WTC11 (cell line): ENCODE measurements around the gene PKMYT1. TPM values are rescaled to one million over a fixed set of nuclear protein-coding genes. Genes with fewer than 3 reads are reported as not detected.

Source experiments
- CBFB ChIP-seq: sonication (generic); formaldehyde crosslinking; IDR thresholded peaks from 2 replicates; pipeline ENCODE4 v1.8.1; 2022; ENCODE audit warnings: mild to moderate bottlenecking, low read depth, missing genetic modification reagents
- EMX1 ChIP-seq: fragments of 250-450 bp; sonication (Bioruptor Pico); IDR thresholded peaks from 2 replicates; pipeline ENCODE4 v1.8.0; 2021; ENCODE audit warnings: mild to moderate bottlenecking
- GTF2I ChIP-seq: fragments of 250-450 bp; sonication (Bioruptor Pico); conservative IDR thresholded peaks from 2 replicates; pipeline ENCODE4 v1.4.0; 2021; ENCODE audit warnings: mild to moderate bottlenecking
- MYBL2 ChIP-seq: sonication (generic); formaldehyde crosslinking; IDR thresholded peaks from 2 replicates; pipeline ENCODE4 v1.8.1; 2023; ENCODE audit warnings: mild to moderate bottlenecking, moderate library complexity, missing genetic modification reagents
- NFATC4 ChIP-seq: fragments of 250-450 bp; sonication (Bioruptor Pico); IDR thresholded peaks from 2 replicates; pipeline ENCODE4 v1.9.0; 2021; ENCODE audit warnings: mild to moderate bottlenecking
- NFYB ChIP-seq: sonication (generic); formaldehyde crosslinking; conservative IDR thresholded peaks from 2 replicates; pipeline ENCODE4 v1.8.0; 2022; ENCODE audit warnings: low read depth, missing genetic modification reagents
- NR2C2 ChIP-seq: sonication (generic); formaldehyde crosslinking; IDR thresholded peaks from 2 replicates; pipeline ENCODE4 v1.8.0; 2022; ENCODE audit warnings: mild to moderate bottlenecking, missing genetic modification reagents
- RORB ChIP-seq: fragments of 250-450 bp; sonication (Bioruptor Pico); IDR thresholded peaks from 2 replicates; pipeline ENCODE4 v1.9.0; 2021; ENCODE audit warnings: mild to moderate bottlenecking
- SMAD4 ChIP-seq: sonication (generic); formaldehyde crosslinking; IDR thresholded peaks from 2 replicates; pipeline ENCODE4 v1.8.0; 2022; ENCODE audit warnings: mild to moderate bottlenecking, missing genetic modification reagents
- ZNF219 ChIP-seq: sonication (generic); formaldehyde crosslinking; IDR thresholded peaks from 2 replicates; pipeline ENCODE4 v1.8.0; 2023; ENCODE audit warnings: missing genetic modification reagents, mild to moderate bottlenecking, borderline replicate concordance
- total RNA-seq: library from RNA; stranded (reverse); gene quantifications from 3 replicates; pipeline ENCODE4 v1.2.3, GENCODE V29; 2021
- TF ChIP-seq, protein P1 (sequence below): sonication (generic); formaldehyde crosslinking; IDR thresholded peaks from 2 replicates; pipeline ENCODE4 v1.8.1; 2022; ENCODE audit warnings: low read depth, mild to moderate bottlenecking, moderate library complexity, missing genetic modification reagents, borderline replicate concordance
- TF ChIP-seq, protein P2 (sequence below): sonication (generic); formaldehyde crosslinking; conservative IDR thresholded peaks from 2 replicates; pipeline ENCODE4 v1.8.1; 2023; ENCODE audit warnings: mild to moderate bottlenecking, low read depth, missing genetic modification reagents, moderate library complexity
- TF ChIP-seq, protein P3 (sequence below): sonication (generic); formaldehyde crosslinking; IDR thresholded peaks from 2 replicates; pipeline ENCODE4 v1.8.1; 2022; ENCODE audit warnings: low read depth, missing genetic modification reagents, borderline replicate concordance
- TF ChIP-seq, protein P4 (sequence below): sonication (generic); formaldehyde crosslinking; IDR thresholded peaks from 2 replicates; pipeline ENCODE4 v1.8.0; 2022; ENCODE audit warnings: mild to moderate bottlenecking, missing genetic modification reagents
- TF ChIP-seq, protein P5 (sequence below): sonication (generic); formaldehyde crosslinking; IDR thresholded peaks from 2 replicates; pipeline ENCODE4 v1.8.1; 2023; ENCODE audit warnings: mild to moderate bottlenecking, missing genetic modification reagents, moderate library complexity
- TF ChIP-seq, protein P6 (sequence below): sonication (generic); formaldehyde crosslinking; IDR thresholded peaks from 2 replicates; pipeline ENCODE4 v1.8.1; 2023; ENCODE audit warnings: mild to moderate bottlenecking, moderate library complexity, missing genetic modification reagents
- TF ChIP-seq, protein P7 (sequence below): sonication (generic); formaldehyde crosslinking; IDR thresholded peaks from 2 replicates; pipeline ENCODE4 v1.8.1; 2023; ENCODE audit warnings: mild to moderate bottlenecking, missing genetic modification reagents
- TF ChIP-seq, protein P8 (sequence below): sonication (generic); formaldehyde crosslinking; IDR thresholded peaks from 2 replicates; pipeline ENCODE4 v1.8.1; 2022; ENCODE audit warnings: mild to moderate bottlenecking, missing genetic modification reagents, moderate library complexity, borderline replicate concordance
- TF ChIP-seq, protein P9 (sequence below): fragments of 250-450 bp; sonication (Bioruptor Pico); IDR thresholded peaks from 2 replicates; pipeline ENCODE4 v1.9.0; 2021; ENCODE audit warnings: mild to moderate bottlenecking

PKMYT1 gene
- total RNA-seq, 1 experiment from 2014 or later = 120 TPM

DNA sequence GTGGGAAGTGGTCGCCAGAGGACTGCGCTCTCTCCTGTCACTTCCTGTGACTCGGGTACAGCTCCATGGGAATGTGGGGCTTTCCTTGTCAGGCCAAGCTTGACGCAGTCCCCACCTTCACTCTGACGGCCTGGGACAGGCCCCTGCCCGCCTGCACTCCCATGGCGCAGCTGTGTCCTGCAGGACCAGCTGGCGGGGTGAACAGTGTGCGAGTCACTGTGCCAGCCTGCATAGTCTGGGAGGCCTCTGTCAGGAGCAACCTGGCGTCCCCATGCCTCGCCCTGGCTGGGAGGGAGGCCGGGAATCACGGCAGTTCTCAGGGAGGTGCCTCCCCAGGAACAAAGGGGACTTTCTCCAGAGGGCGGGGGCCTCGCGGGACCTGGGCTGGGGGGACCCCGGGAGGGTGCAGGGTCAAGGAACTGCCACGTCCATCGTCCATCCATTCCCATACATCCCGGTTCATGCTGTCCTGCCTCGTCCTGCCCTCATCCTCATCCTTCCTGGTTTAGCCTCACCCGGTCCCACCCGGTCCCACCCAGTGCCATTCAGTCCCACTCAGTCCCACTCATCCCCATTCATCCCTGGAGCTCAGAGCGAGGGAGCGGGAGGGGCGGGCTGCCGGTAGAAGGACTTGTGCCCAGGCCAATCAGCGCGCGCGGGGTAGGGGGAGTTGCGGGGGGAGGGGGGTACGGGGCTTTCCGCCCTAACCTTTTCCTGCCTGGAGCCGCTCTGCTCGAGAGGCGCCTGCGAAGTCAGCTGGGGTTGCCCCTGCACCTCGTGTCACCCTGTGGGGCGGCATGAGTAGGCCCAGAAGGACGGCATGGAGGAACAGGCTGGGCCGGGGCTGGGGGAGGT lies 55.1 kb downstream of the PKMYT1 start (continued):
- TF ChIP-seq GTF2I = no peak
- TF ChIP-seq, protein P1, sequence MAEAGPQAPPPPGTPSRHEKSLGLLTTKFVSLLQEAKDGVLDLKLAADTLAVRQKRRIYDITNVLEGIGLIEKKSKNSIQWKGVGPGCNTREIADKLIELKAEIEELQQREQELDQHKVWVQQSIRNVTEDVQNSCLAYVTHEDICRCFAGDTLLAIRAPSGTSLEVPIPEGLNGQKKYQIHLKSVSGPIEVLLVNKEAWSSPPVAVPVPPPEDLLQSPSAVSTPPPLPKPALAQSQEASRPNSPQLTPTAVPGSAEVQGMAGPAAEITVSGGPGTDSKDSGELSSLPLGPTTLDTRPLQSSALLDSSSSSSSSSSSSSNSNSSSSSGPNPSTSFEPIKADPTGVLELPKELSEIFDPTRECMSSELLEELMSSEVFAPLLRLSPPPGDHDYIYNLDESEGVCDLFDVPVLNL = no peak
- TF ChIP-seq, protein P2, sequence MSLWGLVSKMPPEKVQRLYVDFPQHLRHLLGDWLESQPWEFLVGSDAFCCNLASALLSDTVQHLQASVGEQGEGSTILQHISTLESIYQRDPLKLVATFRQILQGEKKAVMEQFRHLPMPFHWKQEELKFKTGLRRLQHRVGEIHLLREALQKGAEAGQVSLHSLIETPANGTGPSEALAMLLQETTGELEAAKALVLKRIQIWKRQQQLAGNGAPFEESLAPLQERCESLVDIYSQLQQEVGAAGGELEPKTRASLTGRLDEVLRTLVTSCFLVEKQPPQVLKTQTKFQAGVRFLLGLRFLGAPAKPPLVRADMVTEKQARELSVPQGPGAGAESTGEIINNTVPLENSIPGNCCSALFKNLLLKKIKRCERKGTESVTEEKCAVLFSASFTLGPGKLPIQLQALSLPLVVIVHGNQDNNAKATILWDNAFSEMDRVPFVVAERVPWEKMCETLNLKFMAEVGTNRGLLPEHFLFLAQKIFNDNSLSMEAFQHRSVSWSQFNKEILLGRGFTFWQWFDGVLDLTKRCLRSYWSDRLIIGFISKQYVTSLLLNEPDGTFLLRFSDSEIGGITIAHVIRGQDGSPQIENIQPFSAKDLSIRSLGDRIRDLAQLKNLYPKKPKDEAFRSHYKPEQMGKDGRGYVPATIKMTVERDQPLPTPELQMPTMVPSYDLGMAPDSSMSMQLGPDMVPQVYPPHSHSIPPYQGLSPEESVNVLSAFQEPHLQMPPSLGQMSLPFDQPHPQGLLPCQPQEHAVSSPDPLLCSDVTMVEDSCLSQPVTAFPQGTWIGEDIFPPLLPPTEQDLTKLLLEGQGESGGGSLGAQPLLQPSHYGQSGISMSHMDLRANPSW (CRISPR knock-in tag) = no peak
- no peak for TF ChIP-seq NR2C2 (CRISPR knock-in tag)
- 0 out of 2 replicates have a peak, but pooled peaks have one; percentile 15 for TF ChIP-seq ZNF219 (CRISPR knock-in tag)
- TF ChIP-seq MYBL2 (CRISPR knock-in tag) = no peak
- TF ChIP-seq, protein P3, sequence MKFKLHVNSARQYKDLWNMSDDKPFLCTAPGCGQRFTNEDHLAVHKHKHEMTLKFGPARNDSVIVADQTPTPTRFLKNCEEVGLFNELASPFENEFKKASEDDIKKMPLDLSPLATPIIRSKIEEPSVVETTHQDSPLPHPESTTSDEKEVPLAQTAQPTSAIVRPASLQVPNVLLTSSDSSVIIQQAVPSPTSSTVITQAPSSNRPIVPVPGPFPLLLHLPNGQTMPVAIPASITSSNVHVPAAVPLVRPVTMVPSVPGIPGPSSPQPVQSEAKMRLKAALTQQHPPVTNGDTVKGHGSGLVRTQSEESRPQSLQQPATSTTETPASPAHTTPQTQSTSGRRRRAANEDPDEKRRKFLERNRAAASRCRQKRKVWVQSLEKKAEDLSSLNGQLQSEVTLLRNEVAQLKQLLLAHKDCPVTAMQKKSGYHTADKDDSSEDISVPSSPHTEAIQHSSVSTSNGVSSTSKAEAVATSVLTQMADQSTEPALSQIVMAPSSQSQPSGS = no peak
- TF ChIP-seq, protein P4, sequence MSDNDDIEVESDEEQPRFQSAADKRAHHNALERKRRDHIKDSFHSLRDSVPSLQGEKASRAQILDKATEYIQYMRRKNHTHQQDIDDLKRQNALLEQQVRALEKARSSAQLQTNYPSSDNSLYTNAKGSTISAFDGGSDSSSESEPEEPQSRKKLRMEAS (CRISPR knock-in tag) = peak; percentile 73; the same call in 1 of the 2 replicates
- TF ChIP-seq, protein P5, sequence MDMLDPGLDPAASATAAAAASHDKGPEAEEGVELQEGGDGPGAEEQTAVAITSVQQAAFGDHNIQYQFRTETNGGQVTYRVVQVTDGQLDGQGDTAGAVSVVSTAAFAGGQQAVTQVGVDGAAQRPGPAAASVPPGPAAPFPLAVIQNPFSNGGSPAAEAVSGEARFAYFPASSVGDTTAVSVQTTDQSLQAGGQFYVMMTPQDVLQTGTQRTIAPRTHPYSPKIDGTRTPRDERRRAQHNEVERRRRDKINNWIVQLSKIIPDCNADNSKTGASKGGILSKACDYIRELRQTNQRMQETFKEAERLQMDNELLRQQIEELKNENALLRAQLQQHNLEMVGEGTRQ (CRISPR knock-in tag) = no peak
- TF ChIP-seq, protein P6, sequence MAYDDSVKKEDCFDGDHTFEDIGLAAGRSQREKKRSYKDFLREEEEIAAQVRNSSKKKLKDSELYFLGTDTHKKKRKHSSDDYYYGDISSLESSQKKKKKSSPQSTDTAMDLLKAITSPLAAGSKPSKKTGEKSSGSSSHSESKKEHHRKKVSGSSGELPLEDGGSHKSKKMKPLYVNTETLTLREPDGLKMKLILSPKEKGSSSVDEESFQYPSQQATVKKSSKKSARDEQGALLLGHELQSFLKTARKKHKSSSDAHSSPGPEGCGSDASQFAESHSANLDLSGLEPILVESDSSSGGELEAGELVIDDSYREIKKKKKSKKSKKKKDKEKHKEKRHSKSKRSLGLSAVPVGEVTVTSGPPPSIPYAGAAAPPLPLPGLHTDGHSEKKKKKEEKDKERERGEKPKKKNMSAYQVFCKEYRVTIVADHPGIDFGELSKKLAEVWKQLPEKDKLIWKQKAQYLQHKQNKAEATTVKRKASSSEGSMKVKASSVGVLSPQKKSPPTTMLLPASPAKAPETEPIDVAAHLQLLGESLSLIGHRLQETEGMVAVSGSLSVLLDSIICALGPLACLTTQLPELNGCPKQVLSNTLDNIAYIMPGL (CRISPR knock-in tag) = no peak
- TF ChIP-seq, protein P7, sequence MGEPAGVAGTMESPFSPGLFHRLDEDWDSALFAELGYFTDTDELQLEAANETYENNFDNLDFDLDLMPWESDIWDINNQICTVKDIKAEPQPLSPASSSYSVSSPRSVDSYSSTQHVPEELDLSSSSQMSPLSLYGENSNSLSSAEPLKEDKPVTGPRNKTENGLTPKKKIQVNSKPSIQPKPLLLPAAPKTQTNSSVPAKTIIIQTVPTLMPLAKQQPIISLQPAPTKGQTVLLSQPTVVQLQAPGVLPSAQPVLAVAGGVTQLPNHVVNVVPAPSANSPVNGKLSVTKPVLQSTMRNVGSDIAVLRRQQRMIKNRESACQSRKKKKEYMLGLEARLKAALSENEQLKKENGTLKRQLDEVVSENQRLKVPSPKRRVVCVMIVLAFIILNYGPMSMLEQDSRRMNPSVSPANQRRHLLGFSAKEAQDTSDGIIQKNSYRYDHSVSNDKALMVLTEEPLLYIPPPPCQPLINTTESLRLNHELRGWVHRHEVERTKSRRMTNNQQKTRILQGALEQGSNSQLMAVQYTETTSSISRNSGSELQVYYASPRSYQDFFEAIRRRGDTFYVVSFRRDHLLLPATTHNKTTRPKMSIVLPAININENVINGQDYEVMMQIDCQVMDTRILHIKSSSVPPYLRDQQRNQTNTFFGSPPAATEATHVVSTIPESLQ = no peak
- TF ChIP-seq NFATC4 (CRISPR knock-in tag) = no peak
- no peak for TF ChIP-seq EMX1 (CRISPR knock-in tag)
- TF ChIP-seq, protein P8, sequence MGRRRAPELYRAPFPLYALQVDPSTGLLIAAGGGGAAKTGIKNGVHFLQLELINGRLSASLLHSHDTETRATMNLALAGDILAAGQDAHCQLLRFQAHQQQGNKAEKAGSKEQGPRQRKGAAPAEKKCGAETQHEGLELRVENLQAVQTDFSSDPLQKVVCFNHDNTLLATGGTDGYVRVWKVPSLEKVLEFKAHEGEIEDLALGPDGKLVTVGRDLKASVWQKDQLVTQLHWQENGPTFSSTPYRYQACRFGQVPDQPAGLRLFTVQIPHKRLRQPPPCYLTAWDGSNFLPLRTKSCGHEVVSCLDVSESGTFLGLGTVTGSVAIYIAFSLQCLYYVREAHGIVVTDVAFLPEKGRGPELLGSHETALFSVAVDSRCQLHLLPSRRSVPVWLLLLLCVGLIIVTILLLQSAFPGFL (CRISPR knock-in tag) = no peak
- TF ChIP-seq CBFB (CRISPR knock-in tag) = no peak
- peak; percentile 69 for TF ChIP-seq NFYB
- no peak for TF ChIP-seq RORB (CRISPR knock-in tag)
- no peak for TF ChIP-seq SMAD4
- TF ChIP-seq, protein P9, sequence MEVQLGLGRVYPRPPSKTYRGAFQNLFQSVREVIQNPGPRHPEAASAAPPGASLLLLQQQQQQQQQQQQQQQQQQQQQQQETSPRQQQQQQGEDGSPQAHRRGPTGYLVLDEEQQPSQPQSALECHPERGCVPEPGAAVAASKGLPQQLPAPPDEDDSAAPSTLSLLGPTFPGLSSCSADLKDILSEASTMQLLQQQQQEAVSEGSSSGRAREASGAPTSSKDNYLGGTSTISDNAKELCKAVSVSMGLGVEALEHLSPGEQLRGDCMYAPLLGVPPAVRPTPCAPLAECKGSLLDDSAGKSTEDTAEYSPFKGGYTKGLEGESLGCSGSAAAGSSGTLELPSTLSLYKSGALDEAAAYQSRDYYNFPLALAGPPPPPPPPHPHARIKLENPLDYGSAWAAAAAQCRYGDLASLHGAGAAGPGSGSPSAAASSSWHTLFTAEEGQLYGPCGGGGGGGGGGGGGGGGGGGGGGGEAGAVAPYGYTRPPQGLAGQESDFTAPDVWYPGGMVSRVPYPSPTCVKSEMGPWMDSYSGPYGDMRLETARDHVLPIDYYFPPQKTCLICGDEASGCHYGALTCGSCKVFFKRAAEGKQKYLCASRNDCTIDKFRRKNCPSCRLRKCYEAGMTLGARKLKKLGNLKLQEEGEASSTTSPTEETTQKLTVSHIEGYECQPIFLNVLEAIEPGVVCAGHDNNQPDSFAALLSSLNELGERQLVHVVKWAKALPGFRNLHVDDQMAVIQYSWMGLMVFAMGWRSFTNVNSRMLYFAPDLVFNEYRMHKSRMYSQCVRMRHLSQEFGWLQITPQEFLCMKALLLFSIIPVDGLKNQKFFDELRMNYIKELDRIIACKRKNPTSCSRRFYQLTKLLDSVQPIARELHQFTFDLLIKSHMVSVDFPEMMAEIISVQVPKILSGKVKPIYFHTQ (CRISPR knock-in tag) = no peak
